Measurements from ENCODE around the gene MGMT. TPM values are rescaled to one million over a fixed set of nuclear protein-coding genes. Genes with fewer than 3 reads are reported as not detected.

The MGMT gene
- total RNA-seq, 1 experiment from 2014 or later: 9.4 TPM

- Histone ChIP-seq H3K27me3 (replicated peaks) (no peaks in the 10 kb centered on the region), H3K36me3 (no peaks in the 10 kb centered on the region), H3K4me1 (replicated peaks) (no peaks in the 10 kb centered on the region), H3K4me3 (no peak overlapping the region), H3K27ac (no peak overlapping the region), H3K9me3 (replicated peaks) (peaks cover 2% of the 10 kb centered on the region; the same call in 1 of the 2 replicates)
- DNase-seq (ENCODE audit: low read depth in 1 of 2, low spot score in 2 of 2): no peak
Observed at GRCh38 chr10:129812398-129812797, 345.4 kb downstream of the MGMT start.

GRCh38 chr10:129814681-129815646 is 347.9 kb downstream of the MGMT start:
- Histone ChIP-seq H3K9me3 (replicated peaks) (no peaks in the 10 kb centered on the region; the same call in 1 of the 2 replicates), H3K27ac (no peak overlapping the region), H3K27me3 (replicated peaks) (no peaks in the 10 kb centered on the region), H3K4me3 (no peak overlapping the region), H3K36me3 (no peaks in the 10 kb centered on the region), H3K4me1 (replicated peaks) (no peaks in the 10 kb centered on the region)
- no peak for DNase-seq (ENCODE audit: low read depth in 1 of 2, low spot score in 2 of 2)

DNA sequence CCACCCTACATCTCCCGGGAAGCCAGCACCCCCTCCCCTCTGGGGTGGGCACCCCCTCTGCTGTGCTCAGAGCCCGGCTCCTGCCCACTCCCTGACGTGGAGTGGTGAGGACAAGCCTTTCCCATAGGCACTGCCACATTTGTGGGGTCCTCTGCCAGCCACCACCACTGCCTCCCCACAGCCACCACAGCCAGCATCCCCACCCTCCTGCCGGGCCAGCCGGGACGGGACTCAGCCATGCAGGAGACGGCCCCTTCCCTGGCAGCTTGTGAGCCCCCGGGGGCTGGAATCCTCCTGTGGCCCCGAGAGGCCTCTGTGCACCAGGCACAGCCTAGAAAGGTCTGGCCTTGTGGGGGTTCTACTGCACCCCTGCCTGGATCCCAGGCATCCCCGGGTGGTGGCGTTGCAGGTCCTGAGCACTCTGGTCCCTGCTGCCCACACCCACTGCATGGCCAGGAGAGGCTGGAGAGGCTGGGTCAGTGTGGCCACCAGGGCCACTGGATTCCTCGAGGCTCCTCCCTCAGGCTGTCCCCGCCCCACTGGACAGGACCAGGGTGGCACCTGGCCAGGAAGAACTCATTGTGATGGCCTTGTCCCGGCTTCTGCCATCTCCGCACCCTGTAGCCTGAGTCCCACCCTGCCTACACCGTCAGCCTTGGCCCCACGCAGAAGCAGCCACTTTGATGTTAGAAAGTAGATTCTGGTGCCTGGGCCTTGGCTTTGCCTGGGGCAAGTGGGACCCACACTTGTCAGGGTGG is 349.0 kb downstream of the MGMT start:
- Histone ChIP-seq H3K27ac (no peak overlapping the region), H3K4me1 (replicated peaks) (no peaks in the 10 kb centered on the region), H3K9me3 (replicated peaks) (no peaks in the 10 kb centered on the region; the same call in 1 of the 2 replicates), H3K27me3 (replicated peaks) (no peaks in the 10 kb centered on the region), H3K36me3 (no peaks in the 10 kb centered on the region), H3K4me3 (no peak overlapping the region)
- no peak for DNase-seq (ENCODE audit: low read depth in 1 of 2, low spot score in 2 of 2)

- H3K4me3 ChIP-seq: no peak overlapping the region
- DNase-seq (ENCODE audit: low read depth in 1 of 2, low spot score in 2 of 2): no peak
- no peaks in the 10 kb centered on the region; the same call in 1 of the 2 replicates for H3K9me3 ChIP-seq (replicated peaks)
- H3K27me3 ChIP-seq (replicated peaks): no peaks in the 10 kb centered on the region
- no peaks in the 10 kb centered on the region for H3K4me1 ChIP-seq (replicated peaks)
- no peaks in the 10 kb centered on the region for H3K36me3 ChIP-seq
- no peak overlapping the region for H3K27ac ChIP-seq
Observed at GRCh38 chr10:129816656-129817045, 349.6 kb downstream of the MGMT start.

All from SJSA1 (cell line).